Osteoblast (primary cell): ENCODE results near the gene DOCK10. TPM values are rescaled to one million over a fixed set of nuclear protein-coding genes. Genes with fewer than 3 reads are reported as not detected.
"Not testable (repeated sequence)": the region's sequence is repeated elsewhere in the genome, so short reads cannot be mapped to it uniquely, and the experiment has no call there.

Experiments used
- DNase-seq: peaks from one replicate; pipeline ENCODE4 v3.0.0; 2011; ENCODE audit warnings: low spot score, mixed read lengths; ENCODE audit not compliant: insufficient read length; ENCODE audit errors: missing footprints
- H2AFZ ChIP-seq: 2 replicates; pipeline ENCODE4 v1.6.0; 2011; ENCODE audit warnings: mild to moderate bottlenecking, low read length
- H3K27ac ChIP-seq: 2 replicates; pipeline ENCODE4 v1.5.1; 2011; ENCODE audit warnings: mild to moderate bottlenecking, low read depth, low read length, moderate library complexity
- H3K27me3 ChIP-seq: 2 replicates; pipeline ENCODE4 v1.6.0; 2012; ENCODE audit warnings: mild to moderate bottlenecking, control low read depth, inconsistent platforms, low read length, moderate library complexity; ENCODE audit not compliant: insufficient read depth
- H3K36me3 ChIP-seq: 2 replicates; pipeline ENCODE4 v1.5.1; 2011; ENCODE audit warnings: mild to moderate bottlenecking, low read length, control low read depth, moderate library complexity; ENCODE audit not compliant: insufficient read depth
- H3K4me1 ChIP-seq: 2 replicates; pipeline ENCODE4 v1.5.1; 2011; ENCODE audit warnings: mild to moderate bottlenecking, low read length, control low read depth, moderate library complexity; ENCODE audit not compliant: insufficient read depth
- H3K4me2 ChIP-seq: 2 replicates; pipeline ENCODE4 v1.6.0; 2011; ENCODE audit warnings: mild to moderate bottlenecking, low read length; ENCODE audit not compliant: insufficient read depth
- H3K4me3 ChIP-seq: fragments of 200-600 bp; sonication (generic); 3 replicates; pipeline ENCODE4 v1.5.1; 2012; ENCODE audit warnings: mild to moderate bottlenecking, low read length, inconsistent platforms; ENCODE audit not compliant: insufficient read depth
- H3K79me2 ChIP-seq: 2 replicates; pipeline ENCODE4 v1.6.0; 2012; ENCODE audit warnings: mild to moderate bottlenecking, low read length, control low read depth, inconsistent platforms; ENCODE audit not compliant: insufficient read depth
- H3K9me3 ChIP-seq: 2 replicates; pipeline ENCODE4 v1.5.1; 2011; ENCODE audit warnings: low read depth, low read length, control low read depth
- H4K20me1 ChIP-seq: 2 replicates; pipeline ENCODE4 v1.6.0; 2012; ENCODE audit warnings: mild to moderate bottlenecking, low read length, control low read depth; ENCODE audit not compliant: insufficient read depth
- total RNA-seq: library from RNA; depleted of rRNA; stranded (reverse); fragments of >200 nt; gene quantifications from 2 replicates; pipeline ENCODE4 v1.2.3, GENCODE V29; 2012
- TF ChIP-seq, protein P1 (sequence below): IDR thresholded peaks from 2 replicates; pipeline ENCODE4 v1.5.1; 2011; ENCODE audit warnings: mild to moderate bottlenecking, low read depth, low read length, moderate library complexity; ENCODE audit errors: extremely low read depth

Gene DOCK10
- total RNA-seq, 1 donor = 33.3 TPM

DNA sequence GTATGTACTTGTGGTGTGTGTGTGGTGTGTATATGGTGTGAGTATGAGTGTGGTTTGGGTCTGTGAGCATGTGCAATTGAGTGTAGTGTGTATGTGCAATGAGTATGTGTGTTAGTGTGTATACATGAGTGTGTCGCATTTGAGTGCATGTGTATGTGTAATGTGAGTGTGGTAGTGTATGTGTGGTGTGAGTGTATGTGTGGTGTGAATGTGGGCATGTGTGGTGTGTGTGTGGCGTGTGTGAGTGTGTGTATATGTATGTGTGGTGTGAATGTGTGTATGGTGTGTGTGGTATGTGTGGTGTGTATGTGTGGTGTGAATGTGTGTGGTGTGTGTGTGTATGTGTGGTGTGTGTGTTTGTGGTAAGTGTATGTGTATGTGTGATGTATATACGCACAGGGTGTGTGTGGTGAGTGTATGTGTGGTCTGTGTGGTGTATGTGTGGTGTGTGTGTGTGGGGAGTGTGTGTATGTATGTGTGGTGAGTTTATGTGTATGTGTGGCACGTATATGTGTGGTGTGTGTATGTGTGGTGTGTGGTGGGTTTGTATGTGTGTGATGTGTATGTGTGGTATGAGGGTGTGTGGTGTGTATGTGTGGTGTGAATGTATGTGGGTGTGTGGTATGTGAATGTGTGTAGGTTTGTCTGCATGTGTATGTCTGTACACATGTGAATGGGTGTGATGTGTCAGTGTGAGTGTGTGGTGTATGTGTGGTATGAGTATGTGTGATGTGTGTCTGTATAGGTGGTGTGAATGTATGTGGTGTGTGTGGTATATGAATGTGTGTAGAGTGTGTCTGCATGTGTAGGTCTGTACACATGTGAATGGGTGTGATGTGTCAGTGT lies 123.4 kb downstream of the DOCK10 start:
- H3K27ac ChIP-seq = peak overlapping the region; percentile 8
- H3K27me3 ChIP-seq = no peaks in the 10 kb centered on the region
- no peak overlapping the region for H3K4me3 ChIP-seq
- H3K79me2 ChIP-seq = peaks cover 61% of the 10 kb centered on the region
- no peak for DNase-seq
- H3K4me1 ChIP-seq = peaks cover 12% of the 10 kb centered on the region
- H4K20me1 ChIP-seq = no peaks in the 10 kb centered on the region
- peaks cover 25% of the 10 kb centered on the region for H3K36me3 ChIP-seq
- no peaks in the 10 kb centered on the region for H3K9me3 ChIP-seq
- H3K4me2 ChIP-seq = no peak overlapping the region
- no peak overlapping the region for H2AFZ ChIP-seq
- TF ChIP-seq, protein P1, sequence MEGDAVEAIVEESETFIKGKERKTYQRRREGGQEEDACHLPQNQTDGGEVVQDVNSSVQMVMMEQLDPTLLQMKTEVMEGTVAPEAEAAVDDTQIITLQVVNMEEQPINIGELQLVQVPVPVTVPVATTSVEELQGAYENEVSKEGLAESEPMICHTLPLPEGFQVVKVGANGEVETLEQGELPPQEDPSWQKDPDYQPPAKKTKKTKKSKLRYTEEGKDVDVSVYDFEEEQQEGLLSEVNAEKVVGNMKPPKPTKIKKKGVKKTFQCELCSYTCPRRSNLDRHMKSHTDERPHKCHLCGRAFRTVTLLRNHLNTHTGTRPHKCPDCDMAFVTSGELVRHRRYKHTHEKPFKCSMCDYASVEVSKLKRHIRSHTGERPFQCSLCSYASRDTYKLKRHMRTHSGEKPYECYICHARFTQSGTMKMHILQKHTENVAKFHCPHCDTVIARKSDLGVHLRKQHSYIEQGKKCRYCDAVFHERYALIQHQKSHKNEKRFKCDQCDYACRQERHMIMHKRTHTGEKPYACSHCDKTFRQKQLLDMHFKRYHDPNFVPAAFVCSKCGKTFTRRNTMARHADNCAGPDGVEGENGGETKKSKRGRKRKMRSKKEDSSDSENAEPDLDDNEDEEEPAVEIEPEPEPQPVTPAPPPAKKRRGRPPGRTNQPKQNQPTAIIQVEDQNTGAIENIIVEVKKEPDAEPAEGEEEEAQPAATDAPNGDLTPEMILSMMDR = no peak

DNA sequence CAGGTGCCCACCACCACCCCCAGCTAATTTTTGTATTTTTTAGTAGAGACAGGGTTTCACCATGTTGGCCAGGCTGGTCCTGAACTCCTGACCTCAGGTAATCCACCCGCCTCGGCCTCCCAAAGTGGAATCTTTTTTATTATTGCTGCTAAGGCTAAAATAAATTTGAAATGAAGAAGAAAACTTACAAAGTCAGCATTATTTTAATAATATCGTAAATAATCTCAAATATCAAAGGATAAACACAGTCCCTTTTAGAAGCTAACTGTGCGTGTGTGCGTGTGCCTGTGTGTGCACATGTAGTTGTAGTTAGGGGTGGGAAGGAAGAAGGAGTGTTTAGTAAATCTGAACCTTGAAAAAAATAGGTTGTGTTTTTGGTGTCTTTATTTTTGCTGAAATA lies 125.0 kb downstream of the DOCK10 start:
- not testable (repeated sequence) for DNase-seq, H4K20me1 ChIP-seq, H3K4me2 ChIP-seq, H3K4me3 ChIP-seq, H3K27ac ChIP-seq, H2AFZ ChIP-seq, H3K4me1 ChIP-seq, H3K27me3 ChIP-seq, H3K9me3 ChIP-seq
- Histone ChIP-seq H3K79me2 (peaks cover 57% of the 10 kb centered on the region), H3K36me3 (peaks cover 22% of the 10 kb centered on the region)

DNA sequence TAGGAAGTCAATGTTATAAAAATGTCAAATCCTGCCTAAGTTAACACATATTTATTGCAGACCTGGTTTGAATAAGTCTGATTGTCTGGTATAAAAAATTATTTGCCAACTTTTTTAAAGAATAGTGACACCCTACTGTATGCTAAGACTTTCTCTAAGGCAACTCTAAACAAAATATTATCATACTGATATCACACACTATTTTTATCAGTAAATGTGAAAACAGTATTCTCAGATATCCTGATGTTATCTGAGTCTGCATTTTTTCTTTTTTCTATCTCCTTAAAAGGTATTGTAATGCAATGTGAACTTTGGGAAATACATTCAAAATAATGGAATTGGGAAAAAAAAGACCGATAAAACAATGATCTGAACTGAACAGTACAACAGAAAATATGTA lies 127.1 kb downstream of the DOCK10 start:
- Histone ChIP-seq H3K36me3 (peaks cover 22% of the 10 kb centered on the region), H3K9me3 (no peaks in the 10 kb centered on the region), H2AFZ (no peak overlapping the region), H3K4me1 (peaks cover 24% of the 10 kb centered on the region), H3K27me3 (no peaks in the 10 kb centered on the region), H3K4me2 (no peak overlapping the region), H4K20me1 (no peaks in the 10 kb centered on the region), H3K27ac (peak overlapping the region; percentile 71), H3K4me3 (no peak overlapping the region), H3K79me2 (peaks cover 62% of the 10 kb centered on the region)
- TF ChIP-seq, protein P1 = no peak
- DNase-seq = no peak

DNA sequence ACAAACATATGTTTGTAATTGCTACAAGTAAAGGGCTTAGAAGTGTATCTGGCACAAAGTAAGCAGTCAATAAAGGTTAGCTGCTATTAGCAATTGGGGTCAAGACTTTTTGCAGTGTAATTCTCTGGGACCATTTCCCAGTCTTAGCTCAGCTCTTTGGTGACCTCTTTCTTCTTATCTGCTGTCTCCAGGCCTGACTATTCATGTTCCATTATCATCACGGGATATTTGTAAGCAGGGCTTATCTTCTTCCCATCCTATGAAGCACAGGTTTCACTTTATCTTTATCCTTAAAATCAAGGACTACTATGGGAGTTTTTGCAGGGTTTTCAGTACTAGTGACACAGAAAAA lies 131.7 kb downstream of the DOCK10 start:
- TF ChIP-seq, protein P1 = no peak
- H3K79me2 ChIP-seq = peaks cover 65% of the 10 kb centered on the region
- DNase-seq = no peak
- peaks cover 31% of the 10 kb centered on the region for H3K4me1 ChIP-seq
- H3K4me3 ChIP-seq = peak overlapping the region; percentile 28
- no peaks in the 10 kb centered on the region for H3K27me3 ChIP-seq
- H3K36me3 ChIP-seq = peaks cover 7% of the 10 kb centered on the region
- H4K20me1 ChIP-seq = no peaks in the 10 kb centered on the region
- H3K4me2 ChIP-seq = peak overlapping the region; percentile 71
- H3K9me3 ChIP-seq = no peaks in the 10 kb centered on the region
- peak overlapping the region; percentile 86 for H3K27ac ChIP-seq
- no peak overlapping the region for H2AFZ ChIP-seq
